ENCODE data around the gene HSPB6.

The HSPB6 gene

GRCh38 chr19:35744430-35745327, 12.2 kb downstream of the HSPB6 start:
- peak; percentile 97 to 98 for DNase-seq

GRCh38 chr19:35743640-35744429, 13.0 kb downstream of the HSPB6 start:
- no peak for DNase-seq

GRCh38 chr19:35742121-35742724, 14.6 kb downstream of the HSPB6 start, which contains the start of gene IGFLR1:
Gene IGFLR1, minus strand, starts transcription at chr19:35742452. Its CDS starts 1,272 bp downstream, at chr19:35741180.
- no peak for DNase-seq

GRCh38 chr19:35741203-35741515, 15.7 kb downstream of the HSPB6 start:
- no peak for DNase-seq

- peak; percentile 99 for DNase-seq
Measured at GRCh38 chr19:35740423-35741202, 16.2 kb downstream of the HSPB6 start.

- DNase-seq, result no peak
Measured at GRCh38 chr19:35740108-35740422, 16.8 kb downstream of the HSPB6 start.

GRCh38 chr19:35739275-35740107, 17.3 kb downstream of the HSPB6 start:
- no peak for DNase-seq

GRCh38 chr19:35738887-35739229, 18.0 kb downstream of the HSPB6 start:
- DNase-seq, result no peak

GRCh38 chr19:35738021-35738886, 18.6 kb downstream of the HSPB6 start:
- DNase-seq, result no peak

- no peak for DNase-seq
Measured at GRCh38 chr19:35736913-35737886, 19.6 kb downstream of the HSPB6 start.

GRCh38 chr19:35734889-35735288, 21.9 kb downstream of the HSPB6 start:
- DNase-seq, result no peak

- DNase-seq, result no peak
Measured at GRCh38 chr19:35734273-35734672, 22.6 kb downstream of the HSPB6 start.

- no peak for DNase-seq
Measured at GRCh38 chr19:35733180-35734125, 23.4 kb downstream of the HSPB6 start.

GRCh38 chr19:35732540-35733179, 24.2 kb downstream of the HSPB6 start:
- no peak for DNase-seq

- no peak for DNase-seq
Measured at GRCh38 chr19:35731779-35732405, 24.9 kb downstream of the HSPB6 start.

GRCh38 chr19:35731353-35731752, 25.5 kb downstream of the HSPB6 start:
- no peak for DNase-seq

GRCh38 chr19:35730326-35730725, 26.5 kb downstream of the HSPB6 start:
- DNase-seq, result no peak

- no peak for DNase-seq
Measured at GRCh38 chr19:35729763-35730162, 27.1 kb downstream of the HSPB6 start.
